ENCODE results near the gene PCDHGA2.
"Not testable (repeated sequence)": the region's sequence is repeated elsewhere in the genome, so short reads cannot be mapped to it uniquely, and the experiment has no call there.

Gene PCDHGA2

DNA sequence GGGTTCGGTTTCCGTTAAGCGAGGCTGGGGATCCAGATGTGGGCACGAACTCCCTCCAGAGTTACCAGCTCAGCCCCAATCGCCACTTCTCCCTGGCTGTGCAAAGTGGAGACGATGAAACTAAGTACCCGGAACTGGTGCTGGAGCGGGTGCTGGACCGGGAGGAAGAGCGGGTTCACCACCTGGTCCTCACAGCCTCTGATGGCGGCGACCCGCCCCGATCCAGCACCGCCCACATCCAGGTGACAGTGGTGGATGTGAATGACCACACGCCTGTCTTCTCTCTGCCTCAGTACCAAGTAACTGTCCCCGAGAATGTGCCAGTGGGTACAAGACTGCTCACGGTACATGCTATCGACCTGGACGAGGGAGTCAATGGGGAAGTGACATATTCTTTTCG lies 44.8 kb downstream of the PCDHGA2 start:
- DNase-seq = no peak

GRCh38 chr5:141384471-141385267 lies 46.1 kb downstream of the PCDHGA2 start:
- DNase-seq = no peak

GRCh38 chr5:141387557-141388311 lies 49.2 kb downstream of the PCDHGA2 start, which contains the start of gene PCDHGB4:
PCDHGB4 (plus strand) TSS chr5:141387698; CDS start chr5:141387885, 187 bp downstream.
- DNase-seq = not testable (repeated sequence)

DNA sequence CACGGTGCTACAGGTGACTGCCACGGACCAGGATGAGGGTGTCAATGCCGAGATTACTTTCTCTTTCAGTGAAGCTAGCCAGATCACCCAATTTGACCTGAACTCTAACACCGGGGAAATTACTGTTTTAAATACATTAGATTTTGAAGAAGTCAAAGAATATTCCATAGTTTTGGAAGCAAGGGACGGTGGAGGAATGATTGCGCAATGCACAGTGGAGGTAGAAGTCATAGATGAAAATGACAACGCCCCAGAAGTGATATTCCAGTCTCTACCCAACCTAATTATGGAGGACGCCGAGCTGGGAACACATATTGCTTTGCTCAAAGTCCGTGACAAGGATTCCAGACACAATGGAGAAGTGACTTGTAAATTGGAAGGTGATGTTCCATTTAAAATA lies 50.1 kb downstream of the PCDHGA2 start:
- no peak for DNase-seq

GRCh38 chr5:141389153-141390042 lies 50.8 kb downstream of the PCDHGA2 start:
- DNase-seq = no peak

- DNase-seq = no peak
These were observed 54.1 kb downstream of the PCDHGA2 start, which contains the start of gene PCDHGA8 for GRCh38 chr5:141392429-141393198. PCDHGA8 (plus strand) TSS chr5:141392633; CDS start chr5:141392814, 181 bp downstream.
